Esophagus squamous epithelium (tissue), 5 donors: ENCODE measurements around the gene TMEM60. TPM values are rescaled to one million over a fixed set of nuclear protein-coding genes. Genes with fewer than 3 reads are reported as not detected.

Experiments used
- DNase-seq: peaks from one replicate; lab custom pipeline; 2025; lab: John Stamatoyannopoulos, UW
- H3K27ac ChIP-seq, 4 donors: fragments of 200-600 bp; sonication (generic); one replicate each; pipeline ENCODE4 v1.5.1; 2016 to 2019; ENCODE audit warnings: mild to moderate bottlenecking in 1 of 4
- H3K27me3 ChIP-seq, 4 donors: fragments of 200-600 bp; sonication (generic); 1 replicate in 3 of 4; 2 replicates in 1 of 4; pipeline versions ENCODE4 v1.5.1 to v1.6.0; 2017 to 2021; ENCODE audit warnings: antibody characterized with exemption in 1 of 4
- H3K36me3 ChIP-seq, 3 donors: fragments of 200-600 bp; sonication (generic); one replicate each; pipeline ENCODE4 v1.5.1; 2016 to 2019
- H3K4me1 ChIP-seq, 3 donors: fragments of 200-600 bp; sonication (generic); one replicate each; pipeline ENCODE4 v1.5.1; 2017 to 2019
- H3K4me3 ChIP-seq, 4 donors: fragments of 200-600 bp; sonication (generic); 1 replicate in 3 of 4; 2 replicates in 1 of 4; pipeline ENCODE4 v1.5.1; 2016 to 2019; ENCODE audit warnings: mild to moderate bottlenecking in 2 of 4, moderate library complexity in 1 of 4
- H3K9me3 ChIP-seq, 3 donors: fragments of 200-600 bp; sonication (generic); one replicate each; pipeline ENCODE4 v1.5.1; 2016 to 2019
- CTCF ChIP-seq, 6 experiments: fragments of 450-650 bp in 4 of 6; fragments of 200-600 bp in 2 of 6; sonication (generic) in 2 of 6; IDR thresholded peaks; one replicate each; pipeline ENCODE4 v1.5.1; 2016 to 2019; ENCODE audit warnings: antibody characterized with exemption in 6 of 6, mild to moderate bottlenecking in 4 of 6, moderate library complexity in 4 of 6
- POLR2A ChIP-seq, 4 donors: fragments of 450-650 bp; IDR thresholded peaks; one replicate each; pipeline ENCODE4 v1.6.1; 2017; ENCODE audit warnings: antibody characterized with exemption in 4 of 4, mild to moderate bottlenecking in 4 of 4, moderate library complexity in 3 of 4
- WGBS, 2 donors: methylation state at CpG; one replicate each; pipeline ENCODE4 v1.1.5; 2018; 5-methylcytosine and 5-hydroxymethylcytosine counted together
- intact Hi-C: fragments of 100-400 bp; cut with DNase I; formaldehyde crosslinking; loops from one replicate; pipeline ENCODE4 v1.15.0; 2022
- total RNA-seq, 4 donors: library from RNA; depleted of rRNA; stranded (reverse); fragments of >200 nt; gene quantifications; one replicate each; pipeline ENCODE4 v1.1.0, GENCODE V29; 2016
- donor health status: DM: yes; HTN: yes; CAD: no.

The TMEM60 gene
- total RNA-seq, 4 donors from 2014 or later: 6.9 to 18.8 (median 9.1) TPM

- DNase-seq: no peak
- intact Hi-C loops: no loop called here
- Histone ChIP-seq H3K4me1 (peaks cover 0 to 12% (median 0%) of the 10 kb centered on the region in 3 donors), H3K9me3 (no peaks in the 10 kb centered on the region), H3K27ac (no peak overlapping the region), H3K4me3 (no peak overlapping the region), H3K27me3 (no peaks in the 10 kb centered on the region), H3K36me3 (peaks cover 0 to 46% (median 0%) of the 10 kb centered on the region in 3 donors)
- WGBS, 2 donors: 85 to 91% methylated on average over 4 of the region's 4 CpGs
- no peak for TF ChIP-seq POLR2A (IDR thresholded peaks at IDR 0.05)
- no peak for TF ChIP-seq CTCF (IDR thresholded peaks at IDR 0.05)
These were observed 52.5 kb downstream of the TMEM60 start for GRCh38 chr7:77745746-77746145.

Other genes with a start within 250 kb of the TMEM60 start
- gene RSBN1L, start 102.0 kb downstream of the TMEM60 start, total RNA-seq: 10 to 100 TPM; 10.8 to 22.9 (median 14.1) TPM
- 10 to 100 TPM in 3 of 4 donors, 1 to 10 TPM in 1; 6.5 to 15.4 (median 13.5) TPM for gene PHTF2, start 339 bp upstream of the TMEM60 start, total RNA-seq